B cell (primary cell): ENCODE data around the gene COL26A1. TPM values are rescaled to one million over a fixed set of nuclear protein-coding genes. Genes with fewer than 3 reads are reported as not detected.

Experiments used
- ATAC-seq: fragments of 200-7000 bp; cut with Tn5 transposase; one replicate; pipeline ENCODE4 v1.10.0; 2021; ENCODE audit warnings: low read depth, mild to moderate bottlenecking, moderate number of reproducible peaks, moderate library complexity
- CTCF ChIA-PET: fragments of 350-600 bp; sonication (Branson Sonifier 250); formaldehyde crosslinking; loops from one replicate; lab custom pipeline; 2021; ENCODE audit warnings: antibody characterized with exemption, inconsistent platforms; lab: Charles Lee
- POLR2A ChIA-PET: fragments of 350-600 bp; sonication (Branson Sonifier 250); formaldehyde crosslinking; loops from one replicate; lab custom pipeline; 2021; ENCODE audit warnings: antibody characterized with exemption; lab: Charles Lee
- DNase-seq: peaks from one replicate; pipeline ENCODE4 v3.0.0; 2013
- H2AFZ ChIP-seq: 2 replicates; pipeline ENCODE4 v1.6.1; 2012; ENCODE audit warnings: mild to moderate bottlenecking, low read depth, low read length; ENCODE audit not compliant: insufficient read depth, poor library complexity, severe bottlenecking
- H3K27ac ChIP-seq, 2 donors: 1 replicate in 1 of 2; 2 replicates in 1 of 2; pipeline ENCODE4 v1.5.1; 2012 to 2013; ENCODE audit warnings: low read length in 2 of 2, mild to moderate bottlenecking in 2 of 2, moderate library complexity in 1 of 2
- H3K27me3 ChIP-seq, 4 experiments: fragments of 200-600 bp in 1 of 4; sonication (generic) in 1 of 4; replicated peaks in 1 of 4; 1 replicate in 2 of 4; 2 replicates in 2 of 4; pipeline versions ENCODE4 v1.6.1 to v1.7.0; 2013 to 2016; ENCODE audit warnings: low read length in 3 of 4, mild to moderate bottlenecking in 2 of 4, mixed read lengths in 1 of 4, moderate library complexity in 1 of 4; ENCODE audit not compliant: insufficient read depth in 4 of 4, control insufficient read depth in 3 of 4; ENCODE audit errors: control extremely low read depth in 1 of 4
- H3K36me3 ChIP-seq, 2 experiments: replicated peaks in 1 of 2; 1 replicate in 1 of 2; 2 replicates in 1 of 2; pipeline versions ENCODE4 v1.6.1 to v1.7.1; 2013; ENCODE audit warnings: low read length in 1 of 2; ENCODE audit not compliant: insufficient read depth in 2 of 2, control insufficient read depth in 1 of 2; ENCODE audit errors: control extremely low read depth in 1 of 2, extremely low read depth in 1 of 2
- H3K4me1 ChIP-seq, 2 donors: fragments of 200-600 bp in 1 of 2; sonication (generic) in 1 of 2; 1 replicate in 1 of 2; 2 replicates in 1 of 2; pipeline versions ENCODE4 v1.5.1 to v1.6.1; 2013 to 2017; ENCODE audit warnings: low read length in 2 of 2; ENCODE audit not compliant: control insufficient read depth in 2 of 2, insufficient read depth in 2 of 2
- H3K4me2 ChIP-seq: replicated peaks from 2 replicates; pipeline ENCODE3; 2012; ENCODE audit warnings: mild to moderate bottlenecking, low read depth, low read length; ENCODE audit not compliant: poor library complexity, severe bottlenecking
- H3K4me3 ChIP-seq, 5 experiments: fragments of 200-600 bp in 1 of 5; sonication (generic) in 1 of 5; 1 replicate in 3 of 5; 2 replicates in 2 of 5; pipeline versions ENCODE4 v1.5.1 to v1.7.0; 2011 to 2016; ENCODE audit warnings: low read length in 4 of 5, mild to moderate bottlenecking in 4 of 5, low read depth in 2 of 5, control low read depth in 1 of 5, moderate library complexity in 1 of 5; ENCODE audit not compliant: insufficient read depth in 1 of 5; ENCODE audit errors: control extremely low read depth in 1 of 5, extremely low read depth in 1 of 5
- H3K79me2 ChIP-seq: fragments of 200-600 bp; sonication (generic); one replicate; pipeline ENCODE4 v1.6.0; 2016; ENCODE audit warnings: low read length; ENCODE audit not compliant: control insufficient read depth, insufficient read depth
- H3K9ac ChIP-seq: fragments of 200-600 bp; sonication (generic); 2 replicates; pipeline ENCODE4 v1.6.1; 2017; ENCODE audit warnings: mild to moderate bottlenecking, low read length, moderate library complexity
- H3K9me3 ChIP-seq, 3 donors: one replicate each; pipeline versions ENCODE4 v1.6.1 to v1.7.1; 2013; ENCODE audit warnings: low read length in 2 of 3; ENCODE audit not compliant: control insufficient read depth in 2 of 3, insufficient read depth in 1 of 3; ENCODE audit errors: control extremely low read depth in 1 of 3
- H4K20me1 ChIP-seq: 2 replicates; pipeline ENCODE4 v1.6.0; 2012; ENCODE audit warnings: mild to moderate bottlenecking, low read length; ENCODE audit not compliant: insufficient read depth, control insufficient read depth, poor library complexity, severe bottlenecking
- H3K27ac Mint-ChIP-seq: one replicate; pipeline ENCODE4 v1.8.0; 2021; ENCODE audit warnings: mixed read lengths
- H3K27me3 Mint-ChIP-seq: one replicate; pipeline ENCODE4 v1.8.0; 2021; ENCODE audit warnings: mixed read lengths
- H3K4me1 Mint-ChIP-seq: one replicate; pipeline ENCODE4 v1.8.0; 2021; ENCODE audit warnings: mixed read lengths
- H3K4me3 Mint-ChIP-seq: one replicate; pipeline ENCODE4 v1.8.0; 2021; ENCODE audit warnings: mixed read lengths
- H3K9me3 Mint-ChIP-seq: one replicate; pipeline ENCODE4 v1.8.0; 2022; ENCODE audit warnings: mixed read lengths; ENCODE audit not compliant: insufficient read depth
- EZH2 ChIP-seq: IDR thresholded peaks from 2 replicates; pipeline ENCODE4 v1.6.1; 2012; ENCODE audit warnings: borderline replicate concordance, low read depth, mild to moderate bottlenecking, moderate library complexity, low read length; ENCODE audit not compliant: insufficient read depth, poor library complexity, severe bottlenecking
- WGBS: methylation state at CpG from one replicate; pipeline ENCODE4 v1.1.5; 2013; ENCODE audit warnings: missing lambda C conversion rate; ENCODE audit not compliant: insufficient coverage; 5-methylcytosine and 5-hydroxymethylcytosine counted together
- intact Hi-C: fragments of 100-400 bp; cut with micrococcal nuclease; formaldehyde crosslinking; loops from one replicate; pipeline ENCODE4 v1.10.0; 2022
- polyA plus RNA-seq: library from polyadenylated mRNA; depleted of rRNA; stranded (reverse); fragments of >200 nt; gene quantifications from 2 replicates; pipeline ENCODE4 v1.2.3, GENCODE V29; 2012
- total RNA-seq, 2 donors: library from RNA; stranded (reverse); fragments of 120-200 nt in 1 of 2; gene quantifications; 1 replicate in 1 of 2; 2 replicates in 1 of 2; pipeline versions ENCODE4 v1.2.3 to v1.2.4, GENCODE V29; 2013 to 2022
- TF ChIP-seq, protein P1 (sequence below): fragments of 200-600 bp; IDR thresholded peaks from one replicate; pipeline ENCODE4 v1.8.0; 2022; ENCODE audit warnings: antibody characterized with exemption, mild to moderate bottlenecking

COL26A1 gene
- total and polyA plus RNA-seq, 2 donors (not counting 1 experiment from before 2014, with no cell fraction given), result not detected

DNA sequence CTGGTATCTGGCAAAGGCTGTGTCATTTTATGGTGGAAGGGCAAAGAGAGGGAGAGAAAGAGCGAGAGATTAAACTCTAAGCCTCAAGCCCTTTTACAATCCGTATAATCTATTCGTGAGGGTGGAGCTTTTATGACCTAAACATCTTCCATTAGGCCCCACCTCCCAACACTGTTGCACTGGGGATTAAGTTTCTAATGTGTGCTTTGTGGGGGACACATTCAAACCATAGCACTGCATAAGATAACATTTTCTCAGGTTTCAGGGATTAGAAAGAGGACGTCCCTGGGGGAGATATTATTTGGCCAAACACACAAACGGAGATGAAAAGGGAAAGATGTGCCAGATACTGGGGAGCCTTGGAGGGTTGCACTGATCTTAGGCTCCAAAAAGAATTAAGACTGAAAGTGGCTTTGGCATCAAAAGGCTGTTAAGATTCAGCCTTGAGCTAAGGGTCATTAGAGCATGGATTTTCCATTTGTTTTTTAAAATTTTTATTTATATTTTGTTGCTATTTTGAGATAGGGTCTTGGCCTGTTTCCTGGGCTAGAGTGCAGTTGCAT, 19.0 kb downstream of the COL26A1 start:
- Mint-ChIP-seq H3K27ac (no peak overlapping the region), H3K4me1 (peaks cover 3% of the 10 kb centered on the region), H3K27me3 (no peaks in the 10 kb centered on the region), H3K9me3 (no peaks in the 10 kb centered on the region), H3K4me3 (no peak overlapping the region)
- WGBS, result 70% methylated on average over 2 of the region's 5 CpGs
- ATAC-seq, result no peak
- no peak overlapping the region for H3K4me3 ChIP-seq
- peaks cover 0 to 4% (median 0%) of the 10 kb centered on the region in 4 experiments for H3K27me3 ChIP-seq
- POLR2A ChIA-PET, result interaction anchor here (0.7 kb wide), 1 partner anchor 41 kb away, joined by 3 read pairs; no protein-coding TSS in a partner anchor
- CTCF ChIA-PET, result interaction anchor here (1.2 to 1.5 kb wide), 2 partner anchors 17 to 30 kb away, joined by 4 to 7 read pairs; no protein-coding TSS in a partner anchor
- H4K20me1 ChIP-seq, result no peaks in the 10 kb centered on the region
- H3K79me2 ChIP-seq, result no peaks in the 10 kb centered on the region
- H3K4me2 ChIP-seq, result no peak overlapping the region
- H3K27ac ChIP-seq, result no peak overlapping the region
- H3K9ac ChIP-seq, result no peak overlapping the region
- no peak for DNase-seq
- TF ChIP-seq EZH2, result no peak
- TF ChIP-seq, protein P1, sequence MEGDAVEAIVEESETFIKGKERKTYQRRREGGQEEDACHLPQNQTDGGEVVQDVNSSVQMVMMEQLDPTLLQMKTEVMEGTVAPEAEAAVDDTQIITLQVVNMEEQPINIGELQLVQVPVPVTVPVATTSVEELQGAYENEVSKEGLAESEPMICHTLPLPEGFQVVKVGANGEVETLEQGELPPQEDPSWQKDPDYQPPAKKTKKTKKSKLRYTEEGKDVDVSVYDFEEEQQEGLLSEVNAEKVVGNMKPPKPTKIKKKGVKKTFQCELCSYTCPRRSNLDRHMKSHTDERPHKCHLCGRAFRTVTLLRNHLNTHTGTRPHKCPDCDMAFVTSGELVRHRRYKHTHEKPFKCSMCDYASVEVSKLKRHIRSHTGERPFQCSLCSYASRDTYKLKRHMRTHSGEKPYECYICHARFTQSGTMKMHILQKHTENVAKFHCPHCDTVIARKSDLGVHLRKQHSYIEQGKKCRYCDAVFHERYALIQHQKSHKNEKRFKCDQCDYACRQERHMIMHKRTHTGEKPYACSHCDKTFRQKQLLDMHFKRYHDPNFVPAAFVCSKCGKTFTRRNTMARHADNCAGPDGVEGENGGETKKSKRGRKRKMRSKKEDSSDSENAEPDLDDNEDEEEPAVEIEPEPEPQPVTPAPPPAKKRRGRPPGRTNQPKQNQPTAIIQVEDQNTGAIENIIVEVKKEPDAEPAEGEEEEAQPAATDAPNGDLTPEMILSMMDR, result no peak
- peaks cover 4% of the 10 kb centered on the region in 2 donors for H3K4me1 ChIP-seq
- no peak overlapping the region for H2AFZ ChIP-seq
- peaks cover 0 to 7% (median 7%) of the 10 kb centered on the region in 3 donors for H3K9me3 ChIP-seq
- intact Hi-C loops, result no loop called here
- no peaks in the 10 kb centered on the region for H3K36me3 ChIP-seq

DNA sequence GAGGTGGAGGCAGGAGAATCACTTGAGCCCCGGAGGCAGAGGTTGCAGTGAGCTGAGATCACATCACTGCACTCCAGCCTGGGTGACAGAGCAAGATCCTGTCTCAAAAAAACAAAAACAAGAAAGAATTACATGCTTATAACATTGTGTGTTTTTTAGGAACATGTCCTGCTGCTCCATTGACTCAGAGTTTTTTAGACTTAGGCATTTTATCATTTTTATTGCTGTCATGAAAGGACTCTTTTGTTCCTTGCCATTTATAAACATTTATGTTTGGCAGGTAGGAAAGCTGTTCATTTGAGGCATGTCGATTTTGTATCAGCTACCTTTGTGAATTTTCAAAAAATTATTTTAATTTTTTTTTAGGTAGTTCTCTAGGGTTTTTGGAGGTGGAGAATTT, 20.3 kb downstream of the COL26A1 start:
- no peak overlapping the region for H2AFZ ChIP-seq
- no peaks in the 10 kb centered on the region for H3K9me3 Mint-ChIP-seq
- H3K27ac ChIP-seq, result no peak overlapping the region
- H3K4me3 Mint-ChIP-seq, result no peak overlapping the region
- peaks cover 0 to 9% (median 0%) of the 10 kb centered on the region in 4 experiments for H3K27me3 ChIP-seq
- peaks cover 10 to 11% of the 10 kb centered on the region in 2 donors for H3K4me1 ChIP-seq
- peaks cover 0 to 7% (median 7%) of the 10 kb centered on the region in 3 donors for H3K9me3 ChIP-seq
- no peak overlapping the region for H3K27ac Mint-ChIP-seq
- WGBS, result no CpG with 5 or more reads among the region's 2 CpGs
- CTCF ChIA-PET, result interaction anchor here (1.3 to 1.5 kb wide), 2 partner anchors 24 to 28 kb away, joined by 3 to 4 read pairs; no protein-coding TSS in a partner anchor
- H3K79me2 ChIP-seq, result no peaks in the 10 kb centered on the region
- TF ChIP-seq EZH2, result no peak
- TF ChIP-seq, protein P1, result no peak
- H3K4me1 Mint-ChIP-seq, result peaks cover 8% of the 10 kb centered on the region
- no peaks in the 10 kb centered on the region for H4K20me1 ChIP-seq
- no peak overlapping the region for H3K4me2 ChIP-seq
- no peaks in the 10 kb centered on the region for H3K27me3 Mint-ChIP-seq
- no peak overlapping the region for H3K9ac ChIP-seq
- DNase-seq (no peak), ATAC-seq (no peak)
- no peak overlapping the region for H3K4me3 ChIP-seq
- no peaks in the 10 kb centered on the region for H3K36me3 ChIP-seq
- intact Hi-C loops, result no loop called here
- POLR2A ChIA-PET, result no interaction called here
